HepG2 (cell line): Measurements from ENCODE around the gene MTA1. TPM values are rescaled to one million over a fixed set of nuclear protein-coding genes. Genes with fewer than 3 reads are reported as not detected.

Experiments
- ATAC-seq: fragments of 200-7000 bp; cut with Tn5 transposase; 3 replicates; pipeline ENCODE4 v1.9.1; 2020; ENCODE audit warnings: mild to moderate bottlenecking, moderate library complexity
- BruUV-seq: library from RNA; stranded (reverse); fragments of 400-500 nt; replicated peaks from 2 replicates; lab custom pipeline; 2021; lab: Mats Ljungman, UMichigan
- CTCF ChIA-PET: fragments of 300-600 bp; formaldehyde crosslinking; extraction: SDS; loops from one replicate; lab custom pipeline; 2021; ENCODE audit warnings: low total read pairs, inconsistent platforms, low intra/inter-chr PET ratio; lab: Yijun Ruan, JAX
- POLR2A ChIA-PET: fragments of 350-600 bp; sonication (Branson Sonifier 250); formaldehyde crosslinking; loops from one replicate; lab custom pipeline; 2020; ENCODE audit warnings: antibody characterized with exemption, inconsistent platforms; lab: Yijun Ruan, JAX
- DNase-seq: peaks from one replicate; pipeline ENCODE4 v3.0.0-alpha.2; 2015; ENCODE audit warnings: low spot score
- FAIRE-seq: peaks from 3 replicates; lab custom pipeline; 2011; peaks lifted over from hg19 to GRCh38; lab: Jason Lieb, UNC
- H2AFZ ChIP-seq: one replicate; pipeline ENCODE4 v1.6.1; 2011; ENCODE audit warnings: low read length, inconsistent platforms
- H3K27ac ChIP-seq: fragments of 300-600 bp; 3 replicates; pipeline ENCODE4 v1.8.0; 2011; ENCODE audit warnings: mixed run types, mild to moderate bottlenecking, mixed read lengths, low read length, inconsistent platforms; ENCODE audit not compliant: insufficient read depth; ENCODE audit errors: extremely low read length
- H3K27me3 ChIP-seq, 2 experiments: fragments of 200-600 bp in 1 of 2; 2 replicates in 1 of 2; 3 replicates in 1 of 2; pipeline versions ENCODE4 v1.6.0 to v1.8.0; 2011; ENCODE audit warnings: low read length in 2 of 2, mild to moderate bottlenecking in 2 of 2, moderate library complexity in 2 of 2, inconsistent platforms in 1 of 2; ENCODE audit not compliant: insufficient read depth in 2 of 2, control insufficient read depth in 1 of 2
- H3K36me3 ChIP-seq, 2 experiments: fragments of 200-600 bp in 1 of 2; replicated peaks in 1 of 2; 2 replicates in 1 of 2; 3 replicates in 1 of 2; pipeline versions ENCODE4 v1.5.1 to v1.8.0; 2011; ENCODE audit warnings: low read length in 2 of 2, inconsistent platforms in 1 of 2; ENCODE audit not compliant: insufficient read depth in 2 of 2, control insufficient read depth in 1 of 2
- H3K4me1 ChIP-seq: 2 replicates; pipeline ENCODE4 v1.5.1; 2012; ENCODE audit warnings: low read length, inconsistent platforms; ENCODE audit not compliant: insufficient read depth
- H3K4me2 ChIP-seq: 2 replicates; pipeline ENCODE4 v1.6.0; 2011; ENCODE audit warnings: low read depth, low read length, inconsistent platforms
- H3K4me3 ChIP-seq, 3 experiments: fragments of 200-600 bp in 1 of 3; sonication (generic), shearing (Covaris generic) in 1 of 3; replicated peaks in 1 of 3; 2 replicates each; pipeline ENCODE4 v1.5.1; 2011 to 2016; ENCODE audit warnings: low read length in 3 of 3, inconsistent platforms in 2 of 3, low read depth in 2 of 3, mild to moderate bottlenecking in 2 of 3, control low read depth in 1 of 3, mixed read lengths in 1 of 3; ENCODE audit not compliant: insufficient read depth in 1 of 3
- H3K79me2 ChIP-seq: one replicate; pipeline ENCODE4 v1.6.1; 2011; ENCODE audit warnings: low read length, inconsistent platforms; ENCODE audit not compliant: insufficient read depth
- H3K9ac ChIP-seq: 2 replicates; pipeline ENCODE4 v1.6.0; 2011; ENCODE audit warnings: mild to moderate bottlenecking, low read depth, low read length, inconsistent platforms; ENCODE audit not compliant: insufficient read depth
- H3K9me3 ChIP-seq: 2 replicates; pipeline ENCODE4 v1.5.1; 2012; ENCODE audit warnings: mild to moderate bottlenecking, low read length
- H4K20me1 ChIP-seq: 2 replicates; pipeline ENCODE4 v1.6.0; 2011; ENCODE audit warnings: inconsistent platforms, mild to moderate bottlenecking, low read length, moderate library complexity; ENCODE audit not compliant: insufficient read depth
- BRCA1 ChIP-seq: sonication (generic); formaldehyde crosslinking; IDR thresholded peaks from 2 replicates; pipeline ENCODE4 v1.4.0; 2020; ENCODE audit warnings: missing genetic modification reagents
- NR3C1 ChIP-seq: sonication (generic); formaldehyde crosslinking; IDR thresholded peaks from 2 replicates; pipeline ENCODE4 v1.4.0; 2020; ENCODE audit warnings: missing genetic modification reagents
- ZBTB42 ChIP-seq: sonication (generic); formaldehyde crosslinking; IDR thresholded peaks from 2 replicates; pipeline ENCODE4 v1.5.0; 2020; ENCODE audit warnings: mild to moderate bottlenecking, missing genetic modification reagents
- ZNF556 ChIP-seq: sonication (generic); formaldehyde crosslinking; IDR thresholded peaks from 2 replicates; pipeline ENCODE4 v1.4.0; 2020; ENCODE audit warnings: mild to moderate bottlenecking, missing genetic modification reagents, borderline replicate concordance
- ZNF569 ChIP-seq: sonication (generic); formaldehyde crosslinking; IDR thresholded peaks from 2 replicates; pipeline ENCODE4 v1.5.0; 2020; ENCODE audit warnings: mild to moderate bottlenecking, missing genetic modification reagents, moderate library complexity, borderline replicate concordance
- WGBS: methylation state at CpG from one replicate; pipeline ENCODE4 v1.1.6; 2017; ENCODE audit warnings: low lambda C conversion rate; 5-methylcytosine and 5-hydroxymethylcytosine counted together
- in situ Hi-C: cut with HindIII; loops from 2 replicates; pipeline ENCODE4 v1.10.0; 2017; ENCODE audit warnings: low pct_unique_long_range_greater_than_20kb; ENCODE audit not compliant: extremely low pct_ligation_motif_present
- intact Hi-C: fragments of 100-400 bp; cut with micrococcal nuclease; formaldehyde crosslinking; loops from one replicate; pipeline ENCODE4 v1.10.0; 2022; ENCODE audit not compliant: unreplicated experiment
- polyA plus RNA-seq, 8 experiments: library from polyadenylated mRNA; depleted of rRNA in 3 of 8; stranded (reverse) in 7 of 8; unstranded in 1 of 8; fragments of >200 nt; fragmentation: Illumina TruSeq in 4 of 8; extraction: Trizol in 4 of 8; gene quantifications; 2 replicates each; pipeline versions ENCODE4 v1.2.1 to v1.2.3, GENCODE V29; 2011 to 2016; ENCODE audit warnings: low read depth in 4 of 8, missing spikeins in 1 of 8, mixed read lengths in 1 of 8; ENCODE audit not compliant: insufficient read depth in 1 of 8
- total RNA-seq, 5 experiments: library from RNA; depleted of rRNA; stranded (reverse); fragments of >200 nt; fragmentation: Illumina TruSeq; extraction: Trizol; gene quantifications; 2 replicates each; pipeline ENCODE4 v1.2.3, GENCODE V29; 2016; ENCODE audit warnings: low read depth in 1 of 5
- TF ChIP-seq, protein P1 (sequence below), 2 experiments: sonication (generic) in 1 of 2; formaldehyde crosslinking in 1 of 2; IDR thresholded peaks; 2 replicates each; pipeline versions ENCODE4 v1.4.0 to v1.6.1; 2016 to 2020; ENCODE audit warnings: borderline replicate concordance in 1 of 2, low read depth in 1 of 2, mild to moderate bottlenecking in 1 of 2, missing genetic modification reagents in 1 of 2

The MTA1 gene
- total and polyA plus RNA-seq, 2 of the 13 experiments (the other 11 are each of a cell fraction or from before 2014, with no cell fraction given) = 35.2 to 85.8 TPM

DNA sequence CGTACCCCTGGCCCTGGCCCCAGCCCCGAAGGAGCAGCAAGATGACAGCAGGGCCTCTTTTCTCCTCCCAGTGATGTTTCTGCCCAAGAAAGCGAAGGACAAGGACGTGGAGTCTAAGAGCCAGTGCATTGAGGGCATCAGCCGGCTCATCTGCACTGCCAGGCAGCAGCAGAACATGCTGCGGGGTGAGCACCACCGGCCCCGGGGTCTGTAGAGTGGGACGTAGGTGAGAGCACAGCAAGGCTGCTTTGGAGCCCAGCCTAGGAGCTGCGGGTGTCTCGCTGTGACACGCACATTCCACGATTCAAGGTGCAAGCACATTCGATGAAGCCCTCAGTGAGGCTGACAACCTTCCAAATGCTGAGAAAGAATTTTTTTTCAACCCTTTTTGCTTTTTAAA is 26.5 kb upstream of the MTA1 start:
- Histone ChIP-seq H3K27me3 (no peaks in the 10 kb centered on the region), H3K9me3 (no peaks in the 10 kb centered on the region), H3K4me1 (peaks cover 9% of the 10 kb centered on the region), H3K4me2 (no peak overlapping the region), H4K20me1 (no peaks in the 10 kb centered on the region), H3K36me3 (no peaks in the 10 kb centered on the region)
- BruUV-seq = no TSS peak
- no peak for FAIRE-seq
- TF ChIP-seq ZNF556 (CRISPR knock-in tag) (no peak), BRCA1 (CRISPR knock-in tag) (no peak), ZNF569 (CRISPR knock-in tag) (no peak)
- TF ChIP-seq, all 625 proteins: peak for 0
- Histone ChIP-seq H3K9ac (no peak overlapping the region), H3K27ac (no peak overlapping the region), H3K4me3 (no peak overlapping the region), H2AFZ (no peak overlapping the region), H3K79me2 (no peaks in the 10 kb centered on the region)
- DNase-seq (no peak), ATAC-seq (no peak)
- WGBS = 91% methylated on average over 10 of the region's 14 CpGs
- intact Hi-C loops = no loop called here
- POLR2A ChIA-PET = no interaction called here
- CTCF ChIA-PET = no interaction called here
- in situ Hi-C loops = no loop called here

DNA sequence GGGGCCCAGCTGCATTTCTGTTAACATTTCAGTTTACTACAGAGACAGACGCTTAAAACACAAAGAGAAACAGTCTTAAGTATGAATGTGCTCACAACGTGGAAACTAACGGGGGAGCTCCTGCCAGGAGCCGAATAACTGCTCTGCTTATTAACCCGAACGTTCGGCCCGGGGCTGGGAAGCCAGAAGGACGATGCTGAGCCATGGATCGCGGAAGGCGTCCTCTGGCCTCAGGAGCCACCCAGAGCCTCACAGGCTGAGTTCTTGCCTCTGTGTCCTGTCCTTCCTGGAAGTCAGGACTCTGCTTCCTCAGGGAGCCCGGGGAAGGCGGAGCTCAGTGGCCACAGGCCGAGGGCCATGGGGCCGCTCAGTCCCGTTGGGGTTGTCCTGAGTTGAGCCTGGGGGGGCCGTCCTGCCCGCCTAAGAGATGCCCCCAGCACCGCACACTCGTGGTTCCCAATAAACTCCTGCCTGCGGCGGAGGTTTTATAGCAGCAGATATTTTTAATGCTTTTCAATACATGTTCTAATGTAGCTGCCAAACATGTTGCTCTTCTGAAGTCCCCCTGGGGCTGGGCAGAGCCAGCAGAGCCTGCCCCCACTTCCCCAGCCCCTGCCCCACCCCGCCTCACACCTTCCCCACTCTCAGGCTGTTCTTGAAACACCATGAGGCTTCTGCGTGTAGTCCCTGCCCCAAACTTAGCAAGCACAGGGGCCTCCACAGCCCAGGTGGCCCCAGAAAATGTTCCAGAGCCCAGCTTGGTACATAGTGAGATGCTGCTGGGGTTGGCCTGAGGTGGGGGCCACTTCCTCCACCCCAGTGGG is 24.7 kb upstream of the MTA1 start:
- no peaks in the 10 kb centered on the region; a peak in 1 of 5 replicates for H3K36me3 ChIP-seq
- ATAC-seq = no peak
- H4K20me1 ChIP-seq = no peaks in the 10 kb centered on the region
- H3K4me1 ChIP-seq = peaks cover 21% of the 10 kb centered on the region
- H3K9me3 ChIP-seq = no peaks in the 10 kb centered on the region
- no peak overlapping the region for H3K4me3 ChIP-seq
- BruUV-seq = no TSS peak
- TF ChIP-seq, protein P1, sequence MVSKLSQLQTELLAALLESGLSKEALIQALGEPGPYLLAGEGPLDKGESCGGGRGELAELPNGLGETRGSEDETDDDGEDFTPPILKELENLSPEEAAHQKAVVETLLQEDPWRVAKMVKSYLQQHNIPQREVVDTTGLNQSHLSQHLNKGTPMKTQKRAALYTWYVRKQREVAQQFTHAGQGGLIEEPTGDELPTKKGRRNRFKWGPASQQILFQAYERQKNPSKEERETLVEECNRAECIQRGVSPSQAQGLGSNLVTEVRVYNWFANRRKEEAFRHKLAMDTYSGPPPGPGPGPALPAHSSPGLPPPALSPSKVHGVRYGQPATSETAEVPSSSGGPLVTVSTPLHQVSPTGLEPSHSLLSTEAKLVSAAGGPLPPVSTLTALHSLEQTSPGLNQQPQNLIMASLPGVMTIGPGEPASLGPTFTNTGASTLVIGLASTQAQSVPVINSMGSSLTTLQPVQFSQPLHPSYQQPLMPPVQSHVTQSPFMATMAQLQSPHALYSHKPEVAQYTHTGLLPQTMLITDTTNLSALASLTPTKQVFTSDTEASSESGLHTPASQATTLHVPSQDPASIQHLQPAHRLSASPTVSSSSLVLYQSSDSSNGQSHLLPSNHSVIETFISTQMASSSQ (IDR thresholded peaks at IDR 0.05; ENCODE audit: low read depth) = no peak
- TF ChIP-seq, protein P1 (CRISPR knock-in tag; IDR thresholded peaks at IDR 0.05; ENCODE audit: borderline replicate concordance) = no peak
- TF ChIP-seq ZBTB42 (CRISPR knock-in tag) = no peak
- TF ChIP-seq NR3C1 (CRISPR knock-in tag) = no peak
- intact Hi-C loops (no loop called here), in situ Hi-C loops (no loop called here)
- no peak for DNase-seq
- ChIA-PET CTCF (no interaction called here), POLR2A (interaction anchor here (0.6 kb wide), 1 partner anchor 15 kb away, joined by 3 read pairs; no protein-coding TSS in a partner anchor)
- H3K27me3 ChIP-seq = no peaks in the 10 kb centered on the region
- H3K4me2 ChIP-seq = no peak overlapping the region
- H3K79me2 ChIP-seq = peaks cover 12% of the 10 kb centered on the region
- 85% methylated on average over 21 of the region's 25 CpGs for WGBS
- no peak overlapping the region for H3K9ac ChIP-seq
- H2AFZ ChIP-seq = no peak overlapping the region
- no peak for FAIRE-seq
- no peak overlapping the region for H3K27ac ChIP-seq
